K562 (cell line): ENCODE data around the gene DPEP2. TPM values are rescaled to one million over a fixed set of nuclear protein-coding genes. Genes with fewer than 3 reads are reported as not detected.
A peak's percentile ranks its signal among the peaks of the same experiment; 100 is the strongest.

ENCODE experiments used
- BACH1 ChIP-seq: fragments of 200-800 bp; sonication (Bioruptor generic); IDR thresholded peaks from 2 replicates; pipeline ENCODE4 v1.6.1; 2016; ENCODE audit warnings: missing genetic modification characterization, missing compliant biosample characterization
- CEBPZ ChIP-seq: fragments of 150-350 bp; IDR thresholded peaks from 2 replicates; pipeline ENCODE4 v1.6.1; 2014; ENCODE audit warnings: low read depth, mild to moderate bottlenecking, low read length, borderline replicate concordance
- CUX1 ChIP-seq: fragments of 200-800 bp; sonication (Bioruptor generic); IDR thresholded peaks from 2 replicates; pipeline ENCODE4 v1.6.1; 2016; ENCODE audit warnings: missing genetic modification characterization, missing compliant biosample characterization
- ELF2 ChIP-seq: fragments of 250-450 bp; sonication (Bioruptor Pico); IDR thresholded peaks from 2 replicates; pipeline ENCODE4 v1.5.0; 2021; ENCODE audit warnings: mild to moderate bottlenecking
- GTF2F1 ChIP-seq: IDR thresholded peaks from 2 replicates; pipeline ENCODE4 v1.6.1; 2011; ENCODE audit warnings: low read depth, low read length, improper control_type of control experiment
- ID3 ChIP-seq, 2 experiments: fragments of 250-450 bp in 1 of 2; fragments of 450-650 bp in 1 of 2; sonication (Bioruptor Pico) in 1 of 2; IDR thresholded peaks; 2 replicates each; pipeline versions ENCODE4 v1.6.1 to v1.8.0; 2016 to 2021; ENCODE audit warnings: mild to moderate bottlenecking in 2 of 2, moderate library complexity in 2 of 2, missing compliant biosample characterization in 1 of 2, missing genetic modification characterization in 1 of 2
- NBN ChIP-seq: fragments of 450-650 bp; IDR thresholded peaks from 2 replicates; pipeline ENCODE4 v1.6.1; 2016; ENCODE audit warnings: low read depth, mild to moderate bottlenecking
- PML ChIP-seq: IDR thresholded peaks from 2 replicates; pipeline ENCODE4 v1.6.1; 2012; ENCODE audit warnings: low read length, inconsistent platforms
- PTRF ChIP-seq: fragments of 450-650 bp; IDR thresholded peaks from 2 replicates; pipeline ENCODE4 v1.6.1; 2016; ENCODE audit warnings: mild to moderate bottlenecking, missing genetic modification characterization, missing compliant biosample characterization
- RBFOX2 ChIP-seq: fragments of 200-400 bp; formaldehyde crosslinking; IDR thresholded peaks from 2 replicates; pipeline ENCODE4 v1.6.1; 2017; ENCODE audit warnings: low read depth, mild to moderate bottlenecking, low read length, moderate library complexity
- RBM34 ChIP-seq: fragments of 200-400 bp; formaldehyde crosslinking; IDR thresholded peaks from 2 replicates; pipeline ENCODE4 v1.6.1; 2018; ENCODE audit warnings: low read length, borderline replicate concordance; ENCODE audit not compliant: insufficient read depth
- RFX5 ChIP-seq: IDR thresholded peaks from 2 replicates; pipeline ENCODE4 v1.6.1; 2011; ENCODE audit warnings: low read depth, mild to moderate bottlenecking, improper control_type of control experiment, low read length
- SFPQ ChIP-seq: fragments of 200-400 bp; formaldehyde crosslinking; IDR thresholded peaks from 2 replicates; pipeline ENCODE4 v1.6.1; 2017; ENCODE audit warnings: mild to moderate bottlenecking, low read depth, low read length, moderate library complexity
- TCF3 ChIP-seq: sonication (generic); formaldehyde crosslinking; IDR thresholded peaks from 2 replicates; pipeline ENCODE4 v1.4.0; 2020; ENCODE audit warnings: mild to moderate bottlenecking, missing genetic modification reagents
- XRCC3 ChIP-seq: fragments of 450-650 bp; IDR thresholded peaks from 2 replicates; pipeline ENCODE4 v1.6.1; 2017; ENCODE audit warnings: mild to moderate bottlenecking, moderate library complexity
- ZNF197 ChIP-seq: fragments of 200-800 bp; sonication (Bioruptor generic); IDR thresholded peaks from 2 replicates; pipeline ENCODE4 v1.6.1; 2016; ENCODE audit warnings: low read depth, missing genetic modification characterization, missing compliant biosample characterization
- ZZZ3 ChIP-seq: fragments of 450-650 bp; IDR thresholded peaks from 2 replicates; pipeline ENCODE4 v1.6.1; 2016; ENCODE audit warnings: antibody characterized with exemption, mild to moderate bottlenecking, moderate library complexity
- polyA plus RNA-seq, 8 experiments: library from polyadenylated mRNA; depleted of rRNA in 4 of 8; stranded (reverse) in 5 of 8; unstranded in 3 of 8; fragments of >200 nt; fragmentation: Nextera tagmentation in 2 of 8; fragmentation: Illumina TruSeq in 1 of 8; extraction: Ambion mirVana in 2 of 8; extraction: Trizol in 1 of 8; gene quantifications; 2 replicates each; pipeline versions ENCODE4 v1.2.1 to v1.2.3, GENCODE V29; 2011 to 2014; ENCODE audit warnings: inconsistent platforms in 1 of 8, missing spikeins in 1 of 8
- total RNA-seq, 7 experiments: library from RNA; depleted of rRNA in 6 of 7; stranded (reverse); fragments of >200 nt in 6 of 7; fragmentation: Illumina TruSeq in 2 of 7; extraction: Trizol in 2 of 7; gene quantifications; 2 replicates each; pipeline versions ENCODE4 v1.2.1 to v1.2.3, GENCODE V29; 2011 to 2021; ENCODE audit warnings: low replicate concordance in 1 of 7

The DPEP2 gene
- total and polyA plus RNA-seq, 9 of the 15 experiments (the other 6 are each of a cell fraction or from before 2014, with no cell fraction given), result 0.14 to 1.2 (median 0.38) TPM

- TF ChIP-seq CEBPZ (no peak), RBFOX2 (0 out of 2 replicates have a peak, but pooled peaks have one; percentile 15), PTRF (tag) (no peak), GTF2F1 (no peak), BACH1 (tag) (no peak), CUX1 (CRISPR knock-in tag) (no peak), SFPQ (no peak), NBN (no peak), RFX5 (no peak), ID3 (CRISPR knock-in tag; IDR thresholded peaks at IDR 0.05) (no peak), ID3 (tag; IDR thresholded peaks at IDR 0.05) (no peak), XRCC3 (no peak), TCF3 (CRISPR knock-in tag) (no peak), RBM34 (no peak), ELF2 (CRISPR knock-in tag) (no peak), PML (0 out of 2 replicates have a peak, but pooled peaks have one; percentile 15), ZNF197 (CRISPR knock-in tag) (no peak), ZZZ3 (no peak)
Measured at GRCh38 chr16:67966549-67967182, 32.6 kb downstream of the DPEP2 start (continued).
